ENCODE measurements around the gene PICK1. TPM values are rescaled to one million over a fixed set of nuclear protein-coding genes. Genes with fewer than 3 reads are reported as not detected.

The PICK1 gene
- total and polyA plus RNA-seq, 2 of the 13 experiments (the other 11 are each of a cell fraction or from before 2014, with no cell fraction given) = 19.3 to 25.3 TPM

GRCh38 chr22:38056969-38057891, at the start of gene PICK1 (continued):
- TF ChIP-seq IRF9 (CRISPR knock-in tag; IDR thresholded peaks at IDR 0.05; ENCODE audit: borderline replicate concordance) = peak; percentile 83; the same call in 1 of the 2 replicates
- TF ChIP-seq ZNF430 (CRISPR knock-in tag; IDR thresholded peaks at IDR 0.05) = no peak
- peak; percentile 27; the same call in 1 of the 2 replicates for TF ChIP-seq GATAD2A (CRISPR knock-in tag; IDR thresholded peaks at IDR 0.05)
- TF ChIP-seq FIP1L1 (IDR thresholded peaks at IDR 0.05; ENCODE audit: borderline replicate concordance, insufficient read depth, low read depth, low read length) = no peak
- 0 out of 2 replicates have a peak, but pooled peaks have one; percentile 49 for TF ChIP-seq ETV5 (CRISPR knock-in tag; IDR thresholded peaks at IDR 0.05; ENCODE audit: borderline replicate concordance)
- TF ChIP-seq ZBTB4 (CRISPR knock-in tag; IDR thresholded peaks at IDR 0.05; ENCODE audit: borderline replicate concordance) = peak; percentile 36; the same call in 1 of the 2 replicates
- no peak for TF ChIP-seq ZNF234 (CRISPR knock-in tag; conservative IDR thresholded peaks at IDR 0.05)
- TF ChIP-seq ZNF660 (CRISPR knock-in tag; IDR thresholded peaks at IDR 0.05; ENCODE audit: borderline replicate concordance, low read depth) = no peak
- TF ChIP-seq AGO2 (optimal IDR thresholded peaks at IDR 0.05; ENCODE audit: low read depth, low read length) = no peak
- TF ChIP-seq RFX3 (CRISPR knock-in tag; IDR thresholded peaks at IDR 0.05) = peak; percentile 93
- no peak for TF ChIP-seq SMARCC2 (IDR thresholded peaks at IDR 0.05)
- peak; percentile 30; the same call in 1 of the 2 replicates for TF ChIP-seq FOXC1 (CRISPR knock-in tag; IDR thresholded peaks at IDR 0.05; ENCODE audit: borderline replicate concordance)
- TF ChIP-seq ATF4 (CRISPR knock-in tag; IDR thresholded peaks at IDR 0.05) = no peak
- TF ChIP-seq TEAD3 (CRISPR knock-in tag; optimal IDR thresholded peaks at IDR 0.05; ENCODE audit: borderline replicate concordance) = peak; percentile 41
- TF ChIP-seq ZNF33A (CRISPR knock-in tag; IDR thresholded peaks at IDR 0.05; ENCODE audit: borderline replicate concordance) = no peak
- peak; percentile 91 for TF ChIP-seq ATF1 (CRISPR knock-in tag; IDR thresholded peaks at IDR 0.05)
- TF ChIP-seq ARHGAP35 (CRISPR knock-in tag; IDR thresholded peaks at IDR 0.05; ENCODE audit: borderline replicate concordance) = 0 out of 2 replicates have a peak, but pooled peaks have one; percentile 46
- peak; percentile 40 for TF ChIP-seq XRCC5 (optimal IDR thresholded peaks at IDR 0.05; ENCODE audit: low read length)
- TF ChIP-seq, protein P1, sequence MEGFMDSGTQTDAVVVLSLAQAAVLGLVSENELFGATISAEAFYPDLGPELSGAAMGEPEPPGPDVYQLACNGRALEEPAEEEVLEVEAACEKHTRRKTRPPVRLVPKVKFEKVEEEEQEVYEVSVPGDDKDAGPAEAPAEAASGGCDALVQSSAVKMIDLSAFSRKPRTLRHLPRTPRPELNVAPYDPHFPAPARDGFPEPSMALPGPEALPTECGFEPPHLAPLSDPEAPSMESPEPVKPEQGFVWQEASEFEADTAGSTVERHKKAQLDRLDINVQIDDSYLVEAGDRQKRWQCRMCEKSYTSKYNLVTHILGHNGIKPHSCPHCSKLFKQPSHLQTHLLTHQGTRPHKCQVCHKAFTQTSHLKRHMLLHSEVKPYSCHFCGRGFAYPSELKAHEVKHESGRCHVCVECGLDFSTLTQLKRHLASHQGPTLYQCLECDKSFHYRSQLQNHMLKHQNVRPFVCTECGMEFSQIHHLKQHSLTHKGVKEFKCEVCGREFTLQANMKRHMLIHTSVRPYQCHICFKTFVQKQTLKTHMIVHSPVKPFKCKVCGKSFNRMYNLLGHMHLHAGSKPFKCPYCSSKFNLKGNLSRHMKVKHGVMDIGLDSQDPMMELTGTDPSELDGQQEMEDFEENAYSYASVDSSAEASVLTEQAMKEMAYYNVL (CRISPR knock-in tag; IDR thresholded peaks at IDR 0.05; ENCODE audit: borderline replicate concordance) = peak; percentile 78
- peak; percentile 44; the same call in 1 of the 2 replicates for TF ChIP-seq ELF4 (CRISPR knock-in tag; IDR thresholded peaks at IDR 0.05; ENCODE audit: borderline replicate concordance)

Measured in HepG2 (cell line).